ENCODE measurements around the gene ATL3. TPM values are rescaled to one million over a fixed set of nuclear protein-coding genes. Genes with fewer than 3 reads are reported as not detected.
A peak's percentile ranks its signal among the peaks of the same experiment; 100 is the strongest.

The ATL3 gene
- total RNA-seq, 2 donors from 2014 or later = 17.8 to 32.7 TPM

DNA sequence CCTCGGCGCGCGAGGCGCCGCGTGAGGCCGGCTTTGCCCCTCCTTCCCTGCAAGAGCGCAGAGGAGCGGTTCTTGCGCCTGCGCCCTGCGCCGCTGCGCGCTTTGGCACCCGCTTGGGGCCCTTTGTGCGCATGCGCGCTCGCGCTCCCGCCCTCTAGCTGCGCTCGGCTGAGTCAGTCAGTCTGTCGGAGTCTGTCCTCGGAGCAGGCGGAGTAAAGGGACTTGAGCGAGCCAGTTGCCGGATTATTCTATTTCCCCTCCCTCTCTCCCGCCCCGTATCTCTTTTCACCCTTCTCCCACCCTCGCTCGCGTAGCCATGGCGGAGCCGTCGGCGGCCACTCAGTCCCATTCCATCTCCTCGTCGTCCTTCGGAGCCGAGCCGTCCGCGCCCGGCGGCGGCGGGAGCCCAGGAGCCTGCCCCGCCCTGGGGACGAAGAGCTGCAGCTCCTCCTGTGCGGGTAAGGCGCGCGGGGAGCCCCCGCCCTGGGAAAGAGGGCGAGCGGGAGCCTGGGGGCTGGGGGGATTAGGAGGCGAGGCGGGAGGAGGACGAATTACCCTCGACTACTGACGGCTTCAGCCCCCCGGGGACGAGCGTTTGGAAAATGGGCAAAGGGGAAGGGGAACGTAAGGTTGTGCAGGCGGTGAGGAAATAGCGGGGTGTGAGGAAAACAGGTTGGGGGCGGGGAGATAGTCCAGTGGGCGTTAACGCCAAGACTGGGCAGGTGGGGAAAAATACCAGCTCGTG, 10.3 kb upstream of the ATL3 start, which contains the start of gene RTN3:
RTN3 (plus strand) TSS at position 180 of the 745 bp plus-strand sequence; CDS start at position 317, 137 bp downstream.
- intact Hi-C loops (cut with DNase I) = no loop called here
- H3K4me1 ChIP-seq = peaks cover 29% of the 10 kb centered on the region
- ATAC-seq (peak; percentile 96), DNase-seq (peak; percentile 96 to 98 (median 97))
- TF ChIP-seq POLR2A (IDR thresholded peaks at IDR 0.05) = peak; percentile 94 to 99 (median 98)
- TF ChIP-seq, protein P1, sequence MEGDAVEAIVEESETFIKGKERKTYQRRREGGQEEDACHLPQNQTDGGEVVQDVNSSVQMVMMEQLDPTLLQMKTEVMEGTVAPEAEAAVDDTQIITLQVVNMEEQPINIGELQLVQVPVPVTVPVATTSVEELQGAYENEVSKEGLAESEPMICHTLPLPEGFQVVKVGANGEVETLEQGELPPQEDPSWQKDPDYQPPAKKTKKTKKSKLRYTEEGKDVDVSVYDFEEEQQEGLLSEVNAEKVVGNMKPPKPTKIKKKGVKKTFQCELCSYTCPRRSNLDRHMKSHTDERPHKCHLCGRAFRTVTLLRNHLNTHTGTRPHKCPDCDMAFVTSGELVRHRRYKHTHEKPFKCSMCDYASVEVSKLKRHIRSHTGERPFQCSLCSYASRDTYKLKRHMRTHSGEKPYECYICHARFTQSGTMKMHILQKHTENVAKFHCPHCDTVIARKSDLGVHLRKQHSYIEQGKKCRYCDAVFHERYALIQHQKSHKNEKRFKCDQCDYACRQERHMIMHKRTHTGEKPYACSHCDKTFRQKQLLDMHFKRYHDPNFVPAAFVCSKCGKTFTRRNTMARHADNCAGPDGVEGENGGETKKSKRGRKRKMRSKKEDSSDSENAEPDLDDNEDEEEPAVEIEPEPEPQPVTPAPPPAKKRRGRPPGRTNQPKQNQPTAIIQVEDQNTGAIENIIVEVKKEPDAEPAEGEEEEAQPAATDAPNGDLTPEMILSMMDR (IDR thresholded peaks at IDR 0.05) = peak in 5 of 7 experiments; percentile 12 to 57 (median 31)
- H3K27ac ChIP-seq = peak within 1 kb of the TSS; percentile 80 to 98 (median 96)
- WGBS, 2 donors = 0 to 1% methylated on average over 54 to 73 of the region's 74 CpGs
- no peaks in the 10 kb centered on the region for H3K36me3 ChIP-seq (replicated peaks in 1 of 2; ENCODE audit: insufficient read depth in 1 of 2, low read depth in 2 of 2)
- no peaks in the 10 kb centered on the region for H3K27me3 ChIP-seq
- H3K4me3 ChIP-seq = peak within 1 kb of the TSS; percentile 76 to 78
- H3K9me3 ChIP-seq = no peaks in the 10 kb centered on the region

DNA sequence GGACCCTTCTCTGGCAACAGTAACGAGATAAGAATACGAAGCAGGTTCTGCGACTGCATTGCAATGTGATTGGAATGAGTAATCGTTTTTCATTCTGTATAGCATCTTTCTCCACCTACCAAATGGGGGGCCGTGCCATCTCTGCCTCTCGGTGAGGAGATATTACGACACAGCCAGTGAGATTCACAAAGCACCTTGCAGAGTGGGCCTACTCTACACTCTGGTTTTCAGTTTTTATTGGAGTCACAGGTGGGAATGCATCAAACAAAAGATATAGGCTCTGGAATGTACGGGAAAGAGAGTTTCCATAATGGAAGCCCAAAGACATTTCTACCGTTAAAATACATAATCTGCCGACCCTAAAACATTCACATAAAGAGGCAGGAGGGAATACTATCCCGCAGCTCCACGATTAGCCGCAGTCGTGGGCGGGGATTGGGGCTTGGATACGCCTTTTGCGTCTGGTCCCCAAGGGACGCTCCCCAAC, 9.7 kb upstream of the ATL3 start:
- peak; percentile 0 for ATAC-seq
- H3K4me1 ChIP-seq = peaks cover 27% of the 10 kb centered on the region
- no peaks in the 10 kb centered on the region for H3K27me3 ChIP-seq
- no peak for TF ChIP-seq POLR2A (IDR thresholded peaks at IDR 0.05)
- TF ChIP-seq, protein P1 (IDR thresholded peaks at IDR 0.05) = no peak
- intact Hi-C loops (cut with DNase I) = no loop called here
- no peaks in the 10 kb centered on the region for H3K9me3 ChIP-seq
- no peak overlapping the region for H3K4me3 ChIP-seq
- no peaks in the 10 kb centered on the region for H3K36me3 ChIP-seq (replicated peaks in 1 of 2; ENCODE audit: insufficient read depth in 1 of 2, low read depth in 2 of 2)
- DNase-seq = no peak
- WGBS, 2 donors = 6 to 7% methylated on average over 18 of the region's 18 CpGs
- H3K27ac ChIP-seq = peak overlapping the region in 3 of 4 donors; percentile 96 to 98 (median 97)

DNA sequence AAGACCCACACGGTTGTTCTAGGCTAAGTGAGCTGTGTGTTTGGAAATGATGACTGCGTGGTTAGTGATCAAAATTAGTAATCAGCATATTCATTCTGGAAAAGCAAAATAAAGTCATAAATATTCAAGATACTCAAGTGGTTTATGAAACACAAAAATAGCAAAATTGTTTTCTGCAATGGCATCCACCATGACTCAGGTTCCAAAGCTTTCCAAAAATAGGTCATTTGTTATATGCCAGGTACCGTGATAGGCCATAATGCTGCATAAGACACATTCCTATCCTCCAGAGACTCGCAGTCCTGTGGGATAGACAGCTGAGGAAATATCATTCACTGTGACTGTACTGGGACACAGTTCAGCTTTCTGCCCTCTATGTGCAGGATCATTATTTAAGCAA, 2.4 kb upstream of the ATL3 start:
- intact Hi-C loops (cut with DNase I) = loop anchor here (10.0 kb wide), 1 partner anchor 61 kb away; no protein-coding TSS in a partner anchor
- 68 to 80% methylated on average over 4 of the region's 4 CpGs for WGBS, 2 donors
- Histone ChIP-seq H3K9me3 (no peaks in the 10 kb centered on the region), H3K36me3 (replicated peaks in 1 of 2; ENCODE audit: insufficient read depth in 1 of 2, low read depth in 2 of 2) (no peaks in the 10 kb centered on the region), H3K27me3 (no peaks in the 10 kb centered on the region), H3K4me3 (no peak overlapping the region), H3K27ac (no peak overlapping the region), H3K4me1 (peaks cover 20% of the 10 kb centered on the region)
- ATAC-seq (no peak), DNase-seq (no peak)
- no peak for TF ChIP-seq POLR2A (IDR thresholded peaks at IDR 0.05)
- TF ChIP-seq, protein P1 (IDR thresholded peaks at IDR 0.05) = no peak

DNA sequence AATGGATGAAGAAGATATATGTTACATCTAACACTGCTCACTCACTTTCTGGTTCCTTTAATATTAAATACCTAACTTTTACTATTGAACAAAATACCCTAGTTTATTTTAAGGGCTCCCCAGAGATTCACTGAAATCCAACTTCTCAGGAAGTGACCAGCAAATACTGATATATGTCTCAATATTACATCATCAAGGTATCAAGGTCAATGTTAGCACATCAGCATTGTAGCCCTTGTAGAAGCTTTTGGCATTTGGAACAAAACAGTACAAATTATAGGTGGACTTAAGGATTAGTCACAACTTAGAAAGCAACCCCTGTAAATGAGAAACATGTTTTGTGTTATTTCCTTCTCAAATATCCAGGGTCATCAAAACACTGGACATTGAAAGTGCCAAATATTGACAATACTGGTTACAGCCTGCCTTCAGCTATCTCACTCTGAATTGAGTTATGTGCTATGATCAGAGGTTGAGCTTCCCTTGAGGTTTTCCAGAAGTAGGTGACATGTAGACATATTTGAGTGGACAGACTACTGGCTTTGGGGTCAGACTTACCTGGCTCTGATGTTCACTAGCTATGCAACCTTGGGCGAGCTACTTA, 1.9 kb upstream of the ATL3 start:
- Histone ChIP-seq H3K4me1 (peaks cover 24% of the 10 kb centered on the region), H3K9me3 (no peaks in the 10 kb centered on the region), H3K4me3 (no peak overlapping the region), H3K27me3 (no peaks in the 10 kb centered on the region), H3K27ac (no peak overlapping the region), H3K36me3 (replicated peaks in 1 of 2; ENCODE audit: insufficient read depth in 1 of 2, low read depth in 2 of 2) (no peaks in the 10 kb centered on the region)
- WGBS, 2 donors = 75 to 91% methylated on average over 1 of the region's 1 CpG
- TF ChIP-seq POLR2A (IDR thresholded peaks at IDR 0.05) = no peak
- TF ChIP-seq, protein P1 (IDR thresholded peaks at IDR 0.05) = no peak
- DNase-seq (no peak), ATAC-seq (no peak)
- intact Hi-C loops (cut with DNase I) = loop anchor here (10.0 kb wide), 1 partner anchor 62 kb away; no protein-coding TSS in a partner anchor

All from body of pancreas (tissue), 4 donors.